GM21786 (cell line): ENCODE measurements around the gene DDX41.
"Not testable (repeated sequence)": the region's sequence is repeated elsewhere in the genome, so short reads cannot be mapped to it uniquely, and the experiment has no call there.

Source experiments
- ATAC-seq: cut with Tn5 transposase; IDR thresholded peaks from one replicate; pipeline ENCODE4 v1.9.1; 2021; ENCODE audit not compliant: unreplicated experiment

The DDX41 gene

GRCh38 chr5:177537389-177538361 lies 20.9 kb upstream of the DDX41 start:
- no peak for ATAC-seq

- no peak for ATAC-seq
Observed at GRCh38 chr5:177536386-177536785, 19.6 kb upstream of the DDX41 start.

- ATAC-seq, result no peak
Observed at GRCh38 chr5:177535125-177535524, 18.4 kb upstream of the DDX41 start.

GRCh38 chr5:177534433-177534832 lies 17.7 kb upstream of the DDX41 start:
- not testable (repeated sequence) for ATAC-seq

- no peak for ATAC-seq
Observed at GRCh38 chr5:177531209-177531940, 14.6 kb upstream of the DDX41 start.

- no peak for ATAC-seq
Observed at GRCh38 chr5:177530638-177531037, 13.9 kb upstream of the DDX41 start.

GRCh38 chr5:177529247-177530203 lies 12.8 kb upstream of the DDX41 start:
- ATAC-seq, result no peak

- no peak for ATAC-seq
Observed at GRCh38 chr5:177528631-177529030, 11.9 kb upstream of the DDX41 start.

GRCh38 chr5:177527595-177527994 lies 10.8 kb upstream of the DDX41 start:
- no peak for ATAC-seq

GRCh38 chr5:177526791-177527190 lies 10.0 kb upstream of the DDX41 start:
- ATAC-seq, result no peak

GRCh38 chr5:177526191-177526590 lies 9.4 kb upstream of the DDX41 start:
- no peak for ATAC-seq

- no peak for ATAC-seq
Observed at GRCh38 chr5:177524941-177525655, 8.3 kb upstream of the DDX41 start.

GRCh38 chr5:177524539-177524900 lies 7.8 kb upstream of the DDX41 start:
- ATAC-seq, result no peak

- no peak for ATAC-seq
Observed at GRCh38 chr5:177523711-177524538, 7.2 kb upstream of the DDX41 start.

- no peak for ATAC-seq
Observed at GRCh38 chr5:177520916-177521513, 4.3 kb upstream of the DDX41 start.

- ATAC-seq, result no peak
Observed at GRCh38 chr5:177520271-177520670, 3.5 kb upstream of the DDX41 start.

GRCh38 chr5:177519463-177520235 lies 2.9 kb upstream of the DDX41 start:
- ATAC-seq, result no peak

- no peak for ATAC-seq
Observed at GRCh38 chr5:177515580-177515979, 1.2 kb downstream of the DDX41 start.
